Muscle layer of colon (tissue), 2 donors: ENCODE measurements around the gene GDAP2.
A peak's percentile ranks its signal among the peaks of the same experiment; 100 is the strongest.

Source experiments
- H3K27ac ChIP-seq: one replicate; pipeline ENCODE4 v1.7.0; 2013; ENCODE audit warnings: low read depth, mild to moderate bottlenecking, low read length, moderate library complexity
- H3K27me3 ChIP-seq, 2 donors: one replicate each; pipeline ENCODE4 v1.7.0; 2013; ENCODE audit warnings: low read length in 2 of 2, mild to moderate bottlenecking in 2 of 2; ENCODE audit not compliant: insufficient read depth in 2 of 2, control insufficient read depth in 1 of 2
- H3K36me3 ChIP-seq: one replicate; pipeline ENCODE4 v1.7.0; 2013; ENCODE audit warnings: mild to moderate bottlenecking, low read length; ENCODE audit not compliant: insufficient read depth
- H3K4me1 ChIP-seq: one replicate; pipeline ENCODE4 v1.7.0; 2013; ENCODE audit warnings: mild to moderate bottlenecking, low read length; ENCODE audit not compliant: insufficient read depth
- H3K4me3 ChIP-seq, 2 donors: one replicate each; pipeline ENCODE4 v1.7.0; 2013; ENCODE audit warnings: low read length in 2 of 2, low read depth in 1 of 2, mild to moderate bottlenecking in 1 of 2, moderate library complexity in 1 of 2
- H3K9ac ChIP-seq: one replicate; pipeline ENCODE4 v1.7.0; 2013; ENCODE audit warnings: low read length
- H3K9me3 ChIP-seq: one replicate; pipeline ENCODE4 v1.7.0; 2013; ENCODE audit warnings: mild to moderate bottlenecking, low read length
- donor health status: abdominal sarcoma.
- donor health status: Adenocarcinoma of cecum.

GDAP2 gene

DNA sequence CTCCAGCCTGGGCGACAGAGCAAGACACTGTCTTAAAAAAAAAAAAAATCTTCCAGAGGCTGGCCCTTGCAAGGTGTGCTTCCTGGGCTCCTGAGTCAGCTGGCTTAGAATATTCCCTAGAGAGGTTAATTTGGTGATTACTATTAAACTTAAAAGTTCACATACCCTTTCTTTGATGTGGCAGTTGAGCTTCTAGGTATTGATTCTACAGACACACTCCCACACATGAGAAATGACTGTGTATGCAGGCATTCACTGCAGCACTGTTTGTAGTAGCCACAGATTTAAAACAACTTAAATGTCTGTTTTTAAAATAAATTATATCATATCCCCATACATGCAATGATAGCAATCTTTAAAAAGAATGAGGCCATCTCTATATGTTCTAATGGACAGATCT lies 93.4 kb downstream of the GDAP2 start:
- no peaks in the 10 kb centered on the region for H3K36me3 ChIP-seq
- H3K27ac ChIP-seq: no peak overlapping the region
- H3K27me3 ChIP-seq: no peaks in the 10 kb centered on the region
- H3K9me3 ChIP-seq: no peaks in the 10 kb centered on the region
- H3K9ac ChIP-seq: no peak overlapping the region
- no peak overlapping the region for H3K4me3 ChIP-seq
- H3K4me1 ChIP-seq: no peaks in the 10 kb centered on the region

- H3K36me3 ChIP-seq: no peaks in the 10 kb centered on the region
- H3K4me1 ChIP-seq: no peaks in the 10 kb centered on the region
- H3K9me3 ChIP-seq: no peaks in the 10 kb centered on the region
- no peaks in the 10 kb centered on the region for H3K27me3 ChIP-seq
- H3K4me3 ChIP-seq: no peak overlapping the region
- H3K9ac ChIP-seq: no peak overlapping the region
- H3K27ac ChIP-seq: no peak overlapping the region
Observed at GRCh38 chr1:117834416-117834815, 95.0 kb downstream of the GDAP2 start.

DNA sequence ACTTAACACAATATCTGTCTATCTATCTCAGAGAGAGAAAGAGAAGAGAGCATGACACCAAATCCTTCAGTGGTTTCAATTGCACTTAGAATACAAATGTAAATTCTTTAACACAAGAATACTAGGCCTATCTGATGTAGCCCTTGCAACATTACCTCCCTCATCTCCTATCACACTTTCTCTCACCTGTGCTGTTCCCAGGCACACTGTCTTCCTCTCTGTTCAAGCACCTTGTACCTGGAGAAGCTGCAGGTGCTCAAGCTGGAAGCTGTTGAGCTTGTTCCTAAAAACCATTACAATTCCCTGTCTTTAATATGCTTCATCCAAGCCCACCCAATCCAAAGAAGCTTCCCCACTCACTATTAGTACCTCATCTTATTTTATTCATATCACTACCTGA lies 97.0 kb downstream of the GDAP2 start:
- Histone ChIP-seq H3K27ac (no peak overlapping the region), H3K9me3 (no peaks in the 10 kb centered on the region), H3K4me3 (no peak overlapping the region), H3K9ac (no peak overlapping the region), H3K27me3 (no peaks in the 10 kb centered on the region), H3K4me1 (peaks cover 18% of the 10 kb centered on the region), H3K36me3 (no peaks in the 10 kb centered on the region)

DNA sequence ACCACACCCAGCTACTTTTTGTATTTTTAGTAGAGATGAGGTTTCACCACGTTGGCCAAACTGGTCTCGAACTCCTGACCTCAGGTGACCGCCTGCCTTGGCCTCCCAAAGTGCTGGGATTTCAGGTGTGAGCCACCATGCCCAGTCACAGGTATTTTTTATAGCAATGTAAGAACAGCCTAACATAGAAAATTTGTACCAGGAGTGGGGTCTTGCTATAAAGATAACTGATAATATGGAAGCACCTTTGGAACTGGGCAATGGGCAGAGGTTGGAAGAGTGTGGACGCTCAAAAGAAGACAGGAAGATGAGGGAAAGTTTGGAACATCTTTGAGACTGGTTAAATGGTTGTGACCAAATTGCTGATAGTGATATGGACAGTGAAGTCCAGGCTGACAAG lies 99.2 kb downstream of the GDAP2 start:
- H3K9ac ChIP-seq: no peak overlapping the region
- H3K4me1 ChIP-seq: peaks cover 29% of the 10 kb centered on the region
- no peaks in the 10 kb centered on the region for H3K9me3 ChIP-seq
- no peaks in the 10 kb centered on the region for H3K36me3 ChIP-seq
- no peaks in the 10 kb centered on the region for H3K27me3 ChIP-seq
- no peak overlapping the region for H3K4me3 ChIP-seq
- no peak overlapping the region for H3K27ac ChIP-seq

DNA sequence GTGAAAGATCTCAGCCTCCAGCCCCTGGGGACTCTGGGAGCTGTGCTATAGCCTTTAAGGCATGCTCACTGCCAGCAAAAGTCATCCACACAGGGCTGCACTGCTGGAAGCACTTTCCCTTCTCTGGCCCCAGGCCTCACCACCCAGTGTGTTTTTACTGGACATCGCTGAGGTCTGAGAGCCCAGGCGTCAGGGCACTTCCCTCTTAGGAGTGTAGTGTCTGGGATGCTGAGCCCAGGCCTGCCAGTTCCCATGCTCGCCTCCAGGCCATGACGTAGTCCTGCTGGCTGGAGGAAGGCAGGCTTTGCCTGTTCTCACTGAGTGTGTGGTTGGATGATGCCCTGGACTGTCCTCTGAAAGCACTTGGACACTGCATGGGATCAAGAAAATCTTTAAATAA lies 101.2 kb downstream of the GDAP2 start:
- H3K9me3 ChIP-seq: no peaks in the 10 kb centered on the region
- H3K27ac ChIP-seq: peak overlapping the region; percentile 25
- peaks cover 35% of the 10 kb centered on the region for H3K4me1 ChIP-seq
- no peaks in the 10 kb centered on the region for H3K27me3 ChIP-seq
- no peaks in the 10 kb centered on the region for H3K36me3 ChIP-seq
- H3K9ac ChIP-seq: no peak overlapping the region
- no peak overlapping the region for H3K4me3 ChIP-seq

GRCh38 chr1:117826540-117827078 lies 102.8 kb downstream of the GDAP2 start:
- H3K36me3 ChIP-seq: no peaks in the 10 kb centered on the region
- peaks cover 44% of the 10 kb centered on the region for H3K4me1 ChIP-seq
- no peak overlapping the region for H3K4me3 ChIP-seq
- H3K27ac ChIP-seq: no peak overlapping the region
- H3K9ac ChIP-seq: no peak overlapping the region
- H3K9me3 ChIP-seq: no peaks in the 10 kb centered on the region
- no peaks in the 10 kb centered on the region for H3K27me3 ChIP-seq

DNA sequence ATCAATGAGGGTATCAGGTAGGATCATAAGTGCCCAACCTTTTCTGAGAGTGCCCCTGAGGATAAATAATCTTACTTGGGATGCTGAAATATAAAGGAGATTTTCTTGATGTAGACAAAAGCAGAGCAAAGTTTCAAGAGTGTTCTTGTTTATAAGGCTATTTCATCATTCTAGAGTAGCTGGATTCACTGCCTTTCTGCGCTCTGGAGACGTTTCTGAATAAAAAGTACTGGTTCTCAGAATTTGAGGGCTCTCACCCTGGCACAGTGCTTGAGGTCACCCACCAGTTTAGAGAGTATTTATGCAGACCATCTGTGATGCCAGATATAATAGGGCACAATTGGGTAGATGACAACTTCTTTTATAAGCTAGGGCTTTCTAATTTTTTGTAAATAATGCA lies 103.3 kb downstream of the GDAP2 start:
- Histone ChIP-seq H3K4me1 (peaks cover 49% of the 10 kb centered on the region), H3K4me3 (no peak overlapping the region), H3K36me3 (no peaks in the 10 kb centered on the region), H3K9me3 (no peaks in the 10 kb centered on the region), H3K27ac (no peak overlapping the region), H3K27me3 (no peaks in the 10 kb centered on the region), H3K9ac (no peak overlapping the region)

- peaks cover 54% of the 10 kb centered on the region for H3K4me1 ChIP-seq
- H3K27me3 ChIP-seq: no peaks in the 10 kb centered on the region
- no peaks in the 10 kb centered on the region for H3K9me3 ChIP-seq
- H3K36me3 ChIP-seq: no peaks in the 10 kb centered on the region
- no peak overlapping the region for H3K9ac ChIP-seq
- H3K27ac ChIP-seq: no peak overlapping the region
- H3K4me3 ChIP-seq: no peak overlapping the region
Observed at GRCh38 chr1:117825414-117825813, 104.0 kb downstream of the GDAP2 start.

DNA sequence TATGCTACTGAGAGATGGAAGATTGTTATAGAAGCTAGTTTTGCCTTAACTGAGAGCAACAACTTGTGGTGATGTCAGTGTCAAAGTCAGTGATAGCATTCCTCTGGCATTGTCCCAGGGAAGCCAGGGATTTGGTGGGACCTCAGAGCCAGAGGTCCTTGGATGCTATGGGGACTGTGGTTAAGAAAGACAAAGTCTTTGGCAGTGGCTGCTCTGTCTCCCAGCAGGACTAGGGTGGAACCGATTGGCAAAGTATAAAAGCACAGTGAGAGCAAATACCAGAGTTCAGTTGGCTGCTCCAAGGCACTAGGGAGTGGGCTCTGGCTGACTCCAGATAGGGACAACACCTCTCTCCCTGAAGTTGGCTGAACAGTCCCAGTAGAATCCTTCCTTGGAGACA lies 104.8 kb downstream of the GDAP2 start:
- Histone ChIP-seq H3K27ac (no peak overlapping the region), H3K27me3 (no peaks in the 10 kb centered on the region), H3K4me3 (no peak overlapping the region), H3K36me3 (no peaks in the 10 kb centered on the region), H3K9ac (no peak overlapping the region), H3K4me1 (peaks cover 54% of the 10 kb centered on the region), H3K9me3 (no peaks in the 10 kb centered on the region)

GRCh38 chr1:117821774-117822482 lies 107.5 kb downstream of the GDAP2 start:
- Histone ChIP-seq H3K9me3 (no peaks in the 10 kb centered on the region), H3K4me1 (peaks cover 35% of the 10 kb centered on the region), H3K9ac (no peak overlapping the region), H3K27ac (peak overlapping the region; percentile 63), H3K27me3 (no peaks in the 10 kb centered on the region), H3K4me3 (no peak overlapping the region), H3K36me3 (no peaks in the 10 kb centered on the region)

DNA sequence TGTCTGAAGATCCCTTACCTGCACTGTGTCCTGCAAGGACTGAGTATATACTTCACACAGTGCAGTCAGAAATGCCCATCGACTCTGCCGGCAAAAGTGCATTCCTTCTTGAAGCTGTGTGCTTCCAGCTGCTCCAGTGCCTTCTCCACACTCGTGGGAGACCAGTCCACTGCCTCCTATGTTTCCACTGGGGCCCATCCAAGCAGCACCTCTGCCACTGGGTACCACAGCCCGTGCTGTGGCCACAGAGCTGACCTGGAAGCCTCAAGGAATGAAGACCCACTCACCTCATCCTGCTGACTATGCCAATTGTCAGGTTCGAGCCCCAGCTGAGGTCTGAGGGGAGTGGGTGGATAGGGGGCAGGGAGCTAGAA lies 108.1 kb downstream of the GDAP2 start:
- Histone ChIP-seq H3K27me3 (no peaks in the 10 kb centered on the region), H3K9ac (no peak overlapping the region), H3K27ac (peak overlapping the region; percentile 54), H3K9me3 (no peaks in the 10 kb centered on the region), H3K4me1 (peaks cover 30% of the 10 kb centered on the region), H3K4me3 (no peak overlapping the region), H3K36me3 (no peaks in the 10 kb centered on the region)

GRCh38 chr1:117820694-117821381 lies 108.6 kb downstream of the GDAP2 start:
- Histone ChIP-seq H3K9ac (no peak overlapping the region), H3K27me3 (no peaks in the 10 kb centered on the region), H3K9me3 (no peaks in the 10 kb centered on the region), H3K36me3 (no peaks in the 10 kb centered on the region), H3K4me3 (no peak overlapping the region), H3K4me1 (peaks cover 30% of the 10 kb centered on the region), H3K27ac (no peak overlapping the region)
